HG02840 (cell line): ENCODE results near the gene P2RX3.

ENCODE experiments used
- ATAC-seq: cut with Tn5 transposase; IDR thresholded peaks from one replicate; pipeline ENCODE4 v1.9.1; 2021; ENCODE audit warnings: mild to moderate bottlenecking, moderate library complexity, moderate number of reproducible peaks; ENCODE audit not compliant: unreplicated experiment, low FRiP score

P2RX3 gene

GRCh38 chr11:57368106-57368844 lies 30.1 kb downstream of the P2RX3 start:
- ATAC-seq: no peak

GRCh38 chr11:57368845-57369232 lies 30.7 kb downstream of the P2RX3 start:
- no peak for ATAC-seq

- no peak for ATAC-seq
Measured at GRCh38 chr11:57370251-57370650, 32.1 kb downstream of the P2RX3 start.

- ATAC-seq: no peak
Measured at GRCh38 chr11:57370941-57371340, 32.8 kb downstream of the P2RX3 start.

- no peak for ATAC-seq
Measured at GRCh38 chr11:57373146-57373545, 35.0 kb downstream of the P2RX3 start.

- ATAC-seq: no peak
Measured at GRCh38 chr11:57374966-57375365, 36.8 kb downstream of the P2RX3 start.

GRCh38 chr11:57375490-57375889 lies 37.3 kb downstream of the P2RX3 start:
- no peak for ATAC-seq

GRCh38 chr11:57376095-57377090 lies 38.2 kb downstream of the P2RX3 start:
- no peak for ATAC-seq

GRCh38 chr11:57377107-57377506 lies 39.0 kb downstream of the P2RX3 start:
- ATAC-seq: no peak

- no peak for ATAC-seq
Measured at GRCh38 chr11:57378186-57378585, 40.0 kb downstream of the P2RX3 start.

GRCh38 chr11:57379732-57380131 lies 41.6 kb downstream of the P2RX3 start:
- no peak for ATAC-seq

GRCh38 chr11:57380975-57381374 lies 42.8 kb downstream of the P2RX3 start, which contains the start of gene PRG3:
Gene PRG3, minus strand, starts transcription at chr11:57381150. Its CDS starts 442 bp downstream, at chr11:57380708.
- ATAC-seq: no peak

GRCh38 chr11:57386178-57386940 lies 48.2 kb downstream of the P2RX3 start:
- ATAC-seq: no peak

GRCh38 chr11:57387289-57388030 lies 49.3 kb downstream of the P2RX3 start:
- ATAC-seq: no peak

GRCh38 chr11:57390535-57390934 lies 52.4 kb downstream of the P2RX3 start, which contains the start of gene PRG2:
Gene PRG2, minus strand, starts transcription at chr11:57390650. Its CDS starts 706 bp downstream, at chr11:57389944.
- no peak for ATAC-seq

GRCh38 chr11:57391111-57391510 lies 53.0 kb downstream of the P2RX3 start:
- no peak for ATAC-seq

GRCh38 chr11:57391539-57391938 lies 53.4 kb downstream of the P2RX3 start:
- no peak for ATAC-seq

GRCh38 chr11:57392066-57392762 lies 54.1 kb downstream of the P2RX3 start:
- ATAC-seq: no peak

GRCh38 chr11:57392763-57393105 lies 54.6 kb downstream of the P2RX3 start:
- ATAC-seq: no peak
